Dermis lymphatic vessel endothelial cell (primary cell): ENCODE measurements around the gene NONO. TPM values are rescaled to one million over a fixed set of nuclear protein-coding genes. Genes with fewer than 3 reads are reported as not detected.

ENCODE experiments used
- total RNA-seq: library from RNA; depleted of rRNA; stranded (reverse); fragments of >200 nt; gene quantifications from 2 replicates; pipeline ENCODE4 v1.2.1, GENCODE V29; 2014

Gene NONO, protein sequence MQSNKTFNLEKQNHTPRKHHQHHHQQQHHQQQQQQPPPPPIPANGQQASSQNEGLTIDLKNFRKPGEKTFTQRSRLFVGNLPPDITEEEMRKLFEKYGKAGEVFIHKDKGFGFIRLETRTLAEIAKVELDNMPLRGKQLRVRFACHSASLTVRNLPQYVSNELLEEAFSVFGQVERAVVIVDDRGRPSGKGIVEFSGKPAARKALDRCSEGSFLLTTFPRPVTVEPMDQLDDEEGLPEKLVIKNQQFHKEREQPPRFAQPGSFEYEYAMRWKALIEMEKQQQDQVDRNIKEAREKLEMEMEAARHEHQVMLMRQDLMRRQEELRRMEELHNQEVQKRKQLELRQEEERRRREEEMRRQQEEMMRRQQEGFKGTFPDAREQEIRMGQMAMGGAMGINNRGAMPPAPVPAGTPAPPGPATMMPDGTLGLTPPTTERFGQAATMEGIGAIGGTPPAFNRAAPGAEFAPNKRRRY
- 340 and 450 TPM in 2 replicates for total RNA-seq

GRCh38 chrX:71283403-71284143, at the start of gene NONO:
TSS of gene NONO (plus strand) at chrX:71283635. CDS start at chrX:71290638, 7,003 bp downstream.

GRCh38 chrX:71254092-71254963, 29.1 kb upstream of the NONO start, which contains the start of gene ZMYM3:
TSS of gene ZMYM3 (minus strand) at chrX:71254140. CDS start at chrX:71253255, 885 bp downstream.

DNA sequence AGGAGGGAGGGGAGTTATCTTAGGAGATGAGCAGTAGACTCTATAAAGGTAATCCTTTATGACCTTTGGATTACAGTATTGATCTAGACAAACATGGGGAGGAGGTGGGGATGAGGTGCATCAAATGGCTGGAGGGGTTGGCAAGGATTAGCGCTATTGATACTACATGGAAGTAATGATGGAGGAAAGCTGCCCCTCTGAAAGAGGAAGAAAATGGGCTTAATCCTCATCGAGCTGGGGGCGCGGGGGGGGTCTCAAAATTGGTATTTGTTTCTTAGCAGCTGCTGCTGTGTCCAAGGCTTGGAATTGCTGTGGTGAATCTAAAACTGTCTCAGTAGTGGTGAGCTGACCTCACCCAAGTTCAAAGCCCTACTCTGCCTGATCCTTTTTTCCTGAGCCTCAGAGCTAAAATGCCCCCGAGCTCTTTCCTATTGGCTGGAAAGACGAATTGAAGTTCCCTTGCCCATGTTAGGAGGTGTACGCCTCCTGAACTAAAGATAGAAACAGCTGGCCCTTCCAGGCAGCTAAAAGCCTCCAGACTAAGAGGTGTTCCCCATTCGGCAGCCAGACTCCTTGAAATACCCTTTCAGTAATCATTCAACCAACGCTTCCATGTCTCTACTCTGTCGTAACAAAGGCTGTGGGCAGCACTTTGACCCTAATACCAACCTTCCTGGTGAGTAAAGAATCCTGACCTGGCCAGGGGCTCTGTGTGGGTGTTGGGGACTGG, 17.9 kb downstream of the NONO start, which contains the start of gene ITGB1BP2:
TSS of gene ITGB1BP2 (plus strand) at position 556 of the 730 bp plus-strand sequence. CDS start at position 613, 57 bp downstream.

Other genes starting within 250 kb of the NONO start
- 72.8 and 106 TPM in 2 replicates for gene SNX12, start 215.3 kb upstream of the NONO start, total RNA-seq
- gene FOXO4, start 187.8 kb upstream of the NONO start, total RNA-seq: 10.7 and 14.4 TPM in 2 replicates
- not detected in 2 replicates for gene CXorf65, start 176.9 kb upstream of the NONO start, total RNA-seq
- gene IL2RG, start 172.1 kb upstream of the NONO start, total RNA-seq: 0.34 TPM in 1 of 2 replicates, not detected in the other
- gene MED12, start 165.0 kb upstream of the NONO start, total RNA-seq: 26.5 and 37.1 TPM in 2 replicates
- gene NLGN3, start 138.8 kb upstream of the NONO start, total RNA-seq: under 0.01 and 0.09 TPM in 2 replicates
- gene GJB1, start 60.4 kb upstream of the NONO start, total RNA-seq: not detected in 2 replicates
- gene ZMYM3, start 29.5 kb upstream of the NONO start, total RNA-seq: 8.3 and 11.6 TPM in 2 replicates
- 0.33 and 0.77 TPM in 2 replicates for gene ITGB1BP2, start 18.1 kb downstream of the NONO start, total RNA-seq
- gene TAF1, start 82.7 kb downstream of the NONO start, total RNA-seq: 29.3 and 39.1 TPM in 2 replicates
- 68.8 and 119 TPM in 2 replicates for gene OGT, start 249.5 kb downstream of the NONO start, total RNA-seq